ENCODE results near the gene ACOX3. TPM values are rescaled to one million over a fixed set of nuclear protein-coding genes. Genes with fewer than 3 reads are reported as not detected.

Gene ACOX3
- total and polyA plus RNA-seq, 9 of the 15 experiments (the other 6 are each of a cell fraction or from before 2014, with no cell fraction given) = 0.68 to 7.3 (median 3.7) TPM

DNA sequence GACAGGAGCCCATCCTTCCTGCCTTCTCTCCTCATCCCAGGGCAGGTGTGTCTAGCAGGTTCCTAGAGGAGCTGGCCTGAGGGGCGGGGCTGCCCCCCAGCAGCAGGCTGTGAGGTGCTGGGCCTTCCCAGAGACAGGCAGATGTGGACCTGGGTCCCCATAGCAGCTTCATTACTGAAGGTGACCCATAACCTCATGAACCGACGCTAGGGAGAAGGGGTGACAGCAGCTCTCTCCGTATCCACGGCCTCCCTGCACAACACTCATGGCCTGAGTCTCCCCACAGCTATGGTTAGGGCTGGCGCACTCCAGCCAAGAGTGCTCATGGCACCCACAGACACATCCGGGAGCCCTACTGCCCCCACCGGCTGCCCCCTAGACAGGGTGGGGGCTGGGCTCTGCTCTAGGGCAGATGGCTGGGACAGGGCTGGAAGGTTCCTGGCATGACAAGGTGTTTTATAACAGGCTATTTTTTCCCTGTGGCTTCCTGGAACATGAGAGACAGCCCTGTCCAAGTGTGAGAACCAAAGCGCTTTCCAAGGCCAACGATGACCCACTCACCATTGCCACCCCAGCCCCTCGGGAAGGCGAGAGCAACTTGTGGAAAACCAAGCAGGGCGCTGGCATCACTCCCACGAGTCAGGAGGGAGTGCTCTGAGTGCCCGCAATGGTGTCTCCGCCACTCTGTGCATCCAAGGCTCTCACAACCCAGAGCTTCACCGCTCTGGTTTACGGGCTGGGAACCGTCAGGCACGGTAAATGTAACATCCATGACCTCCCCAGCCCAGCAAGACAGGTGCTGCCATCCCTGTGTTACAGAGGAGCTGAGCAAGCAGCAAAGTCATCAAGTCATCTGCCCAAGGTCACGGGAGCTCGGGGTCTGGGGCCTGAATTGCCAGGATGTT, 59.8 kb downstream of the ACOX3 start:
- H3K27me3 ChIP-seq (ENCODE audit: control insufficient read depth in 2 of 2, insufficient read depth in 2 of 2, low read length in 2 of 2) = peaks cover 0 to 39% of the 10 kb centered on the region in 2 experiments; a peak in 2 of 5 replicates
- 42% methylated on average over 21 of the region's 22 CpGs for WGBS (ENCODE audit: insufficient coverage, low coverage, missing lambda C conversion rate)
- no peak overlapping the region for H2AFZ ChIP-seq (ENCODE audit: low read depth, low read length)
- FAIRE-seq (no peak), DNase-seq (ENCODE audit: extremely low read depth in 1 of 4, low spot score in 3 of 4) (no peak), ATAC-seq (no peak)
- H3K4me3 ChIP-seq = no peak overlapping the region
- peaks cover 0 to 38% of the 10 kb centered on the region in 2 experiments; a peak in 2 of 5 replicates for H3K4me1 ChIP-seq (replicated peaks in 1 of 2; ENCODE audit: control insufficient read depth in 2 of 2, insufficient read depth in 2 of 2, low read length in 2 of 2)
- no peaks in the 10 kb centered on the region for H3K9me3 ChIP-seq (replicated peaks; ENCODE audit: control insufficient read depth, insufficient read depth, low read depth, low read length)
- POLR2A ChIA-PET = interaction anchor here (0.5 to 0.6 kb wide), 2 partner anchors 145 to 212 kb away, joined by 4 to 6 read pairs; partner anchors contain the start of gene CPZ
- peaks cover 4% of the 10 kb centered on the region; the same call in 1 of the 2 replicates for H4K20me1 ChIP-seq (replicated peaks; ENCODE audit: control insufficient read depth, insufficient read depth, low read length)
- CTCF ChIA-PET (ENCODE audit: low intra/inter-chr PET ratio) = no interaction called here
- in situ Hi-C loops (cut with MboI) = no loop called here
- no peaks in the 10 kb centered on the region for H3K79me2 ChIP-seq (ENCODE audit: control insufficient read depth, insufficient read depth, low read length)
- no peak overlapping the region for H3K4me2 ChIP-seq (ENCODE audit: insufficient read depth, low read length)
- H3K9me1 ChIP-seq (ENCODE audit: control insufficient read depth, insufficient read depth, low read length) = peaks cover 5% of the 10 kb centered on the region
- 0 out of 4 replicates have a peak overlapping the region, but pooled peaks of 1 of the 2 experiments have one; percentile 9 for H3K9ac ChIP-seq (ENCODE audit: insufficient read depth in 1 of 2, low read depth in 2 of 2, low read length in 2 of 2)
- no peaks in the 10 kb centered on the region for H3K36me3 ChIP-seq (ENCODE audit: control insufficient read depth, insufficient read depth, low read length)
- intact Hi-C loops (cut with micrococcal nuclease) = no loop called here
- H3K27ac ChIP-seq (ENCODE audit: extremely low read depth, low read depth, low read length) = no peak overlapping the region
- no TSS peak for BruUV-seq (replicated peaks)
- TF ChIP-seq HNRNPL (IDR thresholded peaks at IDR 0.05; ENCODE audit: low read depth, low read length) = no peak
- TF ChIP-seq SAFB (IDR thresholded peaks at IDR 0.05; ENCODE audit: borderline replicate concordance, low read depth, low read length) = no peak
- no peak for TF ChIP-seq MTA2 (IDR thresholded peaks at IDR 0.05; ENCODE audit: low read depth)
- TF ChIP-seq, protein P1, sequence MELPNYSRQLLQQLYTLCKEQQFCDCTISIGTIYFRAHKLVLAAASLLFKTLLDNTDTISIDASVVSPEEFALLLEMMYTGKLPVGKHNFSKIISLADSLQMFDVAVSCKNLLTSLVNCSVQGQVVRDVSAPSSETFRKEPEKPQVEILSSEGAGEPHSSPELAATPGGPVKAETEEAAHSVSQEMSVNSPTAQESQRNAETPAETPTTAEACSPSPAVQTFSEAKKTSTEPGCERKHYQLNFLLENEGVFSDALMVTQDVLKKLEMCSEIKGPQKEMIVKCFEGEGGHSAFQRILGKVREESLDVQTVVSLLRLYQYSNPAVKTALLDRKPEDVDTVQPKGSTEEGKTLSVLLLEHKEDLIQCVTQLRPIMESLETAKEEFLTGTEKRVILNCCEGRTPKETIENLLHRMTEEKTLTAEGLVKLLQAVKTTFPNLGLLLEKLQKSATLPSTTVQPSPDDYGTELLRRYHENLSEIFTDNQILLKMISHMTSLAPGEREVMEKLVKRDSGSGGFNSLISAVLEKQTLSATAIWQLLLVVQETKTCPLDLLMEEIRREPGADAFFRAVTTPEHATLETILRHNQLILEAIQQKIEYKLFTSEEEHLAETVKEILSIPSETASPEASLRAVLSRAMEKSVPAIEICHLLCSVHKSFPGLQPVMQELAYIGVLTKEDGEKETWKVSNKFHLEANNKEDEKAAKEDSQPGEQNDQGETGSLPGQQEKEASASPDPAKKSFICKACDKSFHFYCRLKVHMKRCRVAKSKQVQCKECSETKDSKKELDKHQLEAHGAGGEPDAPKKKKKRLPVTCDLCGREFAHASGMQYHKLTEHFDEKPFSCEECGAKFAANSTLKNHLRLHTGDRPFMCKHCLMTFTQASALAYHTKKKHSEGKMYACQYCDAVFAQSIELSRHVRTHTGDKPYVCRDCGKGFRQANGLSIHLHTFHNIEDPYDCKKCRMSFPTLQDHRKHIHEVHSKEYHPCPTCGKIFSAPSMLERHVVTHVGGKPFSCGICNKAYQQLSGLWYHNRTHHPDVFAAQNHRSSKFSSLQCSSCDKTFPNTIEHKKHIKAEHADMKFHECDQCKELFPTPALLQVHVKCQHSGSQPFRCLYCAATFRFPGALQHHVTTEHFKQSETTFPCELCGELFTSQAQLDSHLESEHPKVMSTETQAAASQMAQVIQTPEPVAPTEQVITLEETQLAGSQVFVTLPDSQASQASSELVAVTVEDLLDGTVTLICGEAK (IDR thresholded peaks at IDR 0.05) = no peak
- TF ChIP-seq, protein P1 (CRISPR knock-in tag; IDR thresholded peaks at IDR 0.05) = no peak
- no peak for TF ChIP-seq MTA1 (IDR thresholded peaks at IDR 0.05; ENCODE audit: borderline replicate concordance)
- TF ChIP-seq MYNN (IDR thresholded peaks at IDR 0.05) = no peak
- no peak for TF ChIP-seq MYNN (CRISPR knock-in tag; IDR thresholded peaks at IDR 0.05)
- no peak for TF ChIP-seq TCFL5 (CRISPR knock-in tag; conservative IDR thresholded peaks at IDR 0.05)
- TF ChIP-seq, protein P2, sequence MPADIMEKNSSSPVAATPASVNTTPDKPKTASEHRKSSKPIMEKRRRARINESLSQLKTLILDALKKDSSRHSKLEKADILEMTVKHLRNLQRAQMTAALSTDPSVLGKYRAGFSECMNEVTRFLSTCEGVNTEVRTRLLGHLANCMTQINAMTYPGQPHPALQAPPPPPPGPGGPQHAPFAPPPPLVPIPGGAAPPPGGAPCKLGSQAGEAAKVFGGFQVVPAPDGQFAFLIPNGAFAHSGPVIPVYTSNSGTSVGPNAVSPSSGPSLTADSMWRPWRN (IDR thresholded peaks at IDR 0.05; ENCODE audit: low read depth) = no peak
- TF ChIP-seq ZNF551 (CRISPR knock-in tag; IDR thresholded peaks at IDR 0.05) = no peak

Data from K562 (cell line).